ENCODE data around the gene SLBP.
A peak's percentile ranks its signal among the peaks of the same experiment; 100 is the strongest.

SLBP gene

DNA sequence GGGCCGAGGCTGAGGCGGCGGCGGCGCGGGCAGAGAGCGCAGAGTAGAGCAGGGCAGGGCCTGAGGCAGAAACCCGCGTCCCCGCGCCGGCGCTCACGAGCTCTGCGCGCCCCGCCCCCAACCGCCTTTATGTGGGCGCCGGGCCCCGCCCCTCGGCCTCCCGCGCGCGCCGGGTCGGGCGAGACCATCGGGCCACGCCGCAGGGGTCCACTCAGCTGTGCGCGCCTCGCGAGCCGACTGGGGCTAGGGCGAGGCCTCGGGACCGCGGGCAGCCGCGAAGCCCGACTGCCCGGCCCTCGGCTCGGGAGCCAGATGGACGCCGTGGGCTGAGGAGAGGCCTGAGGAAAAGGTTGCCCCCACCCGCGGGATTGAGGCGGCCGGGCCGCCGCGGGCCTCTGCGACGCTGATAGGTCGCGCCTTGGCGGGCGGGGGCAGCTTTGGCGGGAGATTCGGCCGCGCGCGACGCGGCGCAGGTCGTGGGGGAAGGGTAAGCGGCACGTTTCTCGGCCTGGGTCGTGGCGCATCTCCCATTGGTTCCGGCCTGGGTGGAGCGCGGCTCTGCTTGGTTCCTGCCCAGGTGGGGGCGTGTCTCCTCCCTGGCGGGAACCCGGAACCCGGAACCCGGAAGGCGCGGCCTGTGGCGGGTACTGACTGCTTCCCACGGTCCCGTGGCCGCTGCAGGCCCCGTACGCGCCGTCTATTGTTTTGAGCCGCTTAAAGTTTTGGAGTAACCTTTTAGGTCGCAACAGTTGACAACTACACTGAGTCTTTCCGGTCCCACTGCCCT is at the start of gene SLBP:
Gene SLBP, minus strand, starts transcription at position 104 of the 787 bp plus-strand sequence. CDS start 131 bp downstream, outside the sequence.
- H2AFZ ChIP-seq: peak within 1 kb of the TSS; percentile 86
- H3K4me3 ChIP-seq (ENCODE audit: low read depth, low read length): peak within 1 kb of the TSS; percentile 77
- H3K4me1 ChIP-seq: no peaks in the 10 kb centered on the region
- H3K4me2 ChIP-seq (ENCODE audit: low read length): peak within 1 kb of the TSS; percentile 97
- TF ChIP-seq, protein P1, sequence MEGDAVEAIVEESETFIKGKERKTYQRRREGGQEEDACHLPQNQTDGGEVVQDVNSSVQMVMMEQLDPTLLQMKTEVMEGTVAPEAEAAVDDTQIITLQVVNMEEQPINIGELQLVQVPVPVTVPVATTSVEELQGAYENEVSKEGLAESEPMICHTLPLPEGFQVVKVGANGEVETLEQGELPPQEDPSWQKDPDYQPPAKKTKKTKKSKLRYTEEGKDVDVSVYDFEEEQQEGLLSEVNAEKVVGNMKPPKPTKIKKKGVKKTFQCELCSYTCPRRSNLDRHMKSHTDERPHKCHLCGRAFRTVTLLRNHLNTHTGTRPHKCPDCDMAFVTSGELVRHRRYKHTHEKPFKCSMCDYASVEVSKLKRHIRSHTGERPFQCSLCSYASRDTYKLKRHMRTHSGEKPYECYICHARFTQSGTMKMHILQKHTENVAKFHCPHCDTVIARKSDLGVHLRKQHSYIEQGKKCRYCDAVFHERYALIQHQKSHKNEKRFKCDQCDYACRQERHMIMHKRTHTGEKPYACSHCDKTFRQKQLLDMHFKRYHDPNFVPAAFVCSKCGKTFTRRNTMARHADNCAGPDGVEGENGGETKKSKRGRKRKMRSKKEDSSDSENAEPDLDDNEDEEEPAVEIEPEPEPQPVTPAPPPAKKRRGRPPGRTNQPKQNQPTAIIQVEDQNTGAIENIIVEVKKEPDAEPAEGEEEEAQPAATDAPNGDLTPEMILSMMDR (IDR thresholded peaks at IDR 0.05): no peak
- H3K79me2 ChIP-seq: peaks cover 9% of the 10 kb centered on the region
- peak within 1 kb of the TSS; percentile 97 for H3K27ac ChIP-seq
- H3K9ac ChIP-seq: peak within 1 kb of the TSS; percentile 72
- H3K27me3 ChIP-seq (ENCODE audit: control insufficient read depth, insufficient read depth, low read length): no peaks in the 10 kb centered on the region
- H3K9me3 ChIP-seq (ENCODE audit: control insufficient read depth, low read length): no peaks in the 10 kb centered on the region
- H3K36me3 ChIP-seq (ENCODE audit: control insufficient read depth, insufficient read depth, low read length): no peaks in the 10 kb centered on the region

DNA sequence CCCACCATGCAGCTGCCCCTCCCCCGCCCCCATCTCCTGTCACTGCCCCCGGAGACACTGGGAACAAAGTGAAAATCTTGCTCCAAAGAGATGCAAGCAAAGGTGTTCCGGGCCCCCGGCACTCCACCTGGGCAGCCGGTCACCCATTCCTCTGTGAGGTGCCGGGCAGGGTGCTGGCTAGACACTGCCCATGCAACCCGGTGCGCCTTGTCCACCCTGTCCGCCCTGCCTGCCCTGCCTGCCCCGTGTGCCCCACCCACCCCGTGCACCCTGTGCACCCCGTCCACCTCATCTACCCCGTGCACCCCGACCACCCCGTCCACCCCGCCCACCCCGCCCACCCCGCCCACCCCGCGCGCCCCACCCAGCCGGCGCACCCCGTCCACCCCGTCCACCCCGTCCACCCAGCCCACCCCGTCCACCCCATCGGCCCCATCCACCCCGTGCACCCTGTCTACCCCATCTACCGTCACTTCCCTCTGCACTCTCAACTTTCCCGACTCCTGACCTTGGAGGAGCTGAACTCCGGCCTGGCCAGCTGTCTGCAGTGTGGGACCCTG is 49.1 kb upstream of the SLBP start:
- no peaks in the 10 kb centered on the region for H3K36me3 ChIP-seq (ENCODE audit: control insufficient read depth, insufficient read depth, low read length)
- no peak overlapping the region for H3K27ac ChIP-seq
- no peaks in the 10 kb centered on the region for H3K27me3 ChIP-seq (ENCODE audit: control insufficient read depth, insufficient read depth, low read length)
- no peaks in the 10 kb centered on the region for H3K4me1 ChIP-seq
- no peak overlapping the region for H2AFZ ChIP-seq
- H3K4me3 ChIP-seq (ENCODE audit: low read depth, low read length): no peak overlapping the region
- no peak overlapping the region for H3K9ac ChIP-seq
- H3K79me2 ChIP-seq: no peaks in the 10 kb centered on the region
- TF ChIP-seq, protein P1 (IDR thresholded peaks at IDR 0.05): no peak
- H3K4me2 ChIP-seq (ENCODE audit: low read length): no peak overlapping the region
- no peaks in the 10 kb centered on the region for H3K9me3 ChIP-seq (ENCODE audit: control insufficient read depth, low read length)

DNA sequence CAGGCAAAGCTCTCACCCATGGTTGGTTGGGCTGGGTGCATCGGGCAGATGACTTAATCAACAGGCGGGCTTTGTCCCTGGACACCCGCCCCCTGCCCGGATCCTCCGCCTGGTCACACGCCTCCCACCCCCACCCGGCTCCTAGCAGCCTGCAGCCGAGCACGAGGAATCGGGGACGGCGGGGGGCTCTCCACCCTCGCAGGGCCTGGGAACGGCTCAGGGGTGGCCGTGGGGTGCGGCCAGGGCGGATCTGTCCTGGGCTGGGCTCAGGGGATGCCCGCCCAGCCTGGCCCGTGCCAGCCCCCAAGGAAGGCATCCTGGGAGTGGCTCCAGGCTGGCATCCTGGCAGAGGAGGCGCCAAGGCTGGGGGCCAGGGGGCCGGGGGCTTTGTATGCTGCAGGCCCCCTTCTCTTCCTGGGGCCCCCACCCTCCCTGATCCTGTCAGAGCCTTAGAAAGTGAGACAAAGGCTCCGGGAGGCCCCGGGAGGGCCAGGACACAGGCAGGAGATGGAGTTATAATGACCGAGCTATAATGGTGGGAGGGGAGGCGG is 48.5 kb upstream of the SLBP start:
- TF ChIP-seq, protein P1 (IDR thresholded peaks at IDR 0.05): no peak
- Histone ChIP-seq H3K27me3 (ENCODE audit: control insufficient read depth, insufficient read depth, low read length) (no peaks in the 10 kb centered on the region), H3K27ac (no peak overlapping the region), H3K4me1 (no peaks in the 10 kb centered on the region), H3K36me3 (ENCODE audit: control insufficient read depth, insufficient read depth, low read length) (no peaks in the 10 kb centered on the region), H3K4me3 (ENCODE audit: low read depth, low read length) (no peak overlapping the region), H3K9ac (no peak overlapping the region), H3K79me2 (no peaks in the 10 kb centered on the region), H3K4me2 (ENCODE audit: low read length) (no peak overlapping the region), H3K9me3 (ENCODE audit: control insufficient read depth, low read length) (no peaks in the 10 kb centered on the region), H2AFZ (no peak overlapping the region)

DNA sequence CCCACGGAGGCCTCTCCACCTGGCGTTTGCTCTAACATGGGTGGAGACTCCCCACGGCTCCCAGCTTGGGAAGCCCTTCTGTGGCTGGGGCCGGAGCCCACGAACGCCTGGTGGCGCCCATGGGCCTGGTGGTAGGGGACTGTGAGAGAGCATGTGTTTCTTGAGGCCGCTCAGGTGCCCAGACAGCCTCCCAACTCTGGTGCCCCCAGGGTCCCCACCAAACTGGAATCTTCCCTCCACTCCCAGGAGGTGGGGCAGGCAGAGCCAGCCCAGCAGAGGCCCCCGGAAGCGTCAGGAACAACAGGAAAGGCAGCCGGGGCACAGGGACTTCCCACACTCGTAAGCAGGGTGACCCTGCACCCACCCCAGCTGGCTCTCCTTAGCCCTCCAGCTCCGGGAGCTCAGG is 47.7 kb upstream of the SLBP start:
- Histone ChIP-seq H3K79me2 (no peaks in the 10 kb centered on the region), H3K4me3 (ENCODE audit: low read depth, low read length) (no peak overlapping the region), H3K4me2 (ENCODE audit: low read length) (no peak overlapping the region), H3K4me1 (no peaks in the 10 kb centered on the region), H3K9me3 (ENCODE audit: control insufficient read depth, low read length) (no peaks in the 10 kb centered on the region), H3K9ac (no peak overlapping the region), H3K27ac (no peak overlapping the region), H2AFZ (no peak overlapping the region), H3K36me3 (ENCODE audit: control insufficient read depth, insufficient read depth, low read length) (no peaks in the 10 kb centered on the region), H3K27me3 (ENCODE audit: control insufficient read depth, insufficient read depth, low read length) (no peaks in the 10 kb centered on the region)
- TF ChIP-seq, protein P1 (IDR thresholded peaks at IDR 0.05): no peak
